Calu3 (cell line): ENCODE data around the gene MGAT4C. TPM values are rescaled to one million over a fixed set of nuclear protein-coding genes. Genes with fewer than 3 reads are reported as not detected.
"Not testable (repeated sequence)": the region's sequence is repeated elsewhere in the genome, so short reads cannot be mapped to it uniquely, and the experiment has no call there.

Experiments
- Bru-seq: library from RNA; stranded (reverse); fragments of 400-500 nt; gene quantifications from one replicate; lab custom pipeline; 2021; lab: Mats Ljungman, UMichigan
- BruChase-seq, 2 experiments: library from RNA; stranded (reverse); fragments of 400-500 nt; gene quantifications; one replicate each; lab custom pipeline; 2021; lab: Mats Ljungman, UMichigan
- BruUV-seq: library from RNA; stranded (reverse); fragments of 400-500 nt; replicated peaks from 2 replicates; lab custom pipeline; 2021; lab: Mats Ljungman, UMichigan
- CTCF ChIA-PET: fragments of 300-600 bp; sonication (Branson Sonifier 250); formaldehyde crosslinking; loops from one replicate; lab custom pipeline; 2022; ENCODE audit warnings: antibody characterized with exemption; lab: Charles Lee
- DNase-seq: peaks from one replicate; pipeline ENCODE4 v3.0.0; 2022
- H3K27ac Mint-ChIP-seq: one replicate; pipeline ENCODE4 v1.8.0; 2022; ENCODE audit warnings: mixed read lengths; ENCODE audit not compliant: unreplicated experiment
- H3K27me3 Mint-ChIP-seq: one replicate; pipeline ENCODE4 v1.8.0; 2022; ENCODE audit warnings: mixed read lengths; ENCODE audit not compliant: unreplicated experiment
- H3K36me3 Mint-ChIP-seq: one replicate; pipeline ENCODE4 v1.8.0; 2022; ENCODE audit warnings: mild to moderate bottlenecking, moderate library complexity, mixed read lengths; ENCODE audit not compliant: insufficient read depth, unreplicated experiment
- H3K4me1 Mint-ChIP-seq: one replicate; pipeline ENCODE4 v1.8.0; 2022; ENCODE audit warnings: mild to moderate bottlenecking, low read depth, mixed read lengths; ENCODE audit not compliant: unreplicated experiment
- H3K4me3 Mint-ChIP-seq: one replicate; pipeline ENCODE4 v1.8.0; 2022; ENCODE audit warnings: mild to moderate bottlenecking, low read depth, moderate library complexity, mixed read lengths; ENCODE audit not compliant: unreplicated experiment
- H3K9me3 Mint-ChIP-seq: one replicate; pipeline ENCODE4 v1.8.0; 2022; ENCODE audit warnings: low read depth, mixed read lengths; ENCODE audit not compliant: unreplicated experiment
- CTCF ChIP-seq: fragments of 200-600 bp; IDR thresholded peaks from one replicate; pipeline ENCODE4 v1.8.0; 2022; ENCODE audit warnings: antibody characterized with exemption; ENCODE audit not compliant: unreplicated experiment
- intact Hi-C: fragments of 100-400 bp; cut with micrococcal nuclease; formaldehyde crosslinking; loops from one replicate; pipeline ENCODE4 v1.10.0; 2022; ENCODE audit not compliant: unreplicated experiment
- long read RNA-seq: library from polyadenylated mRNA; stranded (forward); transcript quantifications from one replicate; pipeline ENCODE4 v2.0.0, GENCODE V29; 2022
- total RNA-seq: library from RNA; stranded (reverse); gene quantifications from 2 replicates; pipeline ENCODE4 v1.2.3, GENCODE V29; 2022

MGAT4C gene
- total RNA-seq (not detected in 2 replicates), Bru-seq, nascent RNA (percentile 1 among the genes with signal in this experiment), BruChase-seq, experiment 1, labeled RNA remaining after a 6-hour chase (percentile 9 among the genes with signal in this experiment), BruChase-seq, experiment 2, labeled RNA remaining after a 2-hour chase (percentile 9 among the genes with signal in this experiment)
- long read RNA-seq: 0 reads

GRCh38 chr12:86256163-86256562 lies at the start of gene MGAT4C:
TSS of gene MGAT4C (minus strand) at chr12:86256391.
- Mint-ChIP-seq H3K27ac (no peak within 1 kb of the TSS), H3K36me3 (no peaks in the 10 kb centered on the region), H3K27me3 (no peaks in the 10 kb centered on the region), H3K9me3 (no peaks in the 10 kb centered on the region), H3K4me3 (no peak within 1 kb of the TSS), H3K4me1 (no peaks in the 10 kb centered on the region)
- DNase-seq: no peak
- no peak for TF ChIP-seq CTCF
- BruUV-seq: no TSS peak
- CTCF ChIA-PET: no interaction called here
- intact Hi-C loops: loop anchor here (5.0 kb wide), 2 partner anchors 1696 to 1741 kb away; no protein-coding TSS in a partner anchor

GRCh38 chr12:86296396-86296795 lies 40.2 kb upstream of the MGAT4C start:
- CTCF ChIA-PET, H3K4me1 Mint-ChIP-seq, BruUV-seq, intact Hi-C loops, H3K9me3 Mint-ChIP-seq, DNase-seq, H3K4me3 Mint-ChIP-seq, H3K27ac Mint-ChIP-seq, H3K36me3 Mint-ChIP-seq, H3K27me3 Mint-ChIP-seq: not testable (repeated sequence)

- DNase-seq: no peak
- Mint-ChIP-seq H3K9me3 (peaks cover 3% of the 10 kb centered on the region), H3K36me3 (no peaks in the 10 kb centered on the region), H3K27me3 (no peaks in the 10 kb centered on the region), H3K4me3 (no peak overlapping the region), H3K4me1 (no peaks in the 10 kb centered on the region), H3K27ac (no peak overlapping the region)
- CTCF ChIA-PET: no interaction called here
- intact Hi-C loops: no loop called here
- no TSS peak for BruUV-seq
- TF ChIP-seq CTCF: no peak
Measured at GRCh38 chr12:86293682-86294240, 37.6 kb upstream of the MGAT4C start.

GRCh38 chr12:86292480-86292879 lies 36.3 kb upstream of the MGAT4C start:
- CTCF ChIA-PET: no interaction called here
- no peaks in the 10 kb centered on the region for H3K27me3 Mint-ChIP-seq
- BruUV-seq: no TSS peak
- H3K27ac Mint-ChIP-seq: no peak overlapping the region
- no peak for DNase-seq
- H3K4me1 Mint-ChIP-seq: no peaks in the 10 kb centered on the region
- peaks cover 3% of the 10 kb centered on the region for H3K9me3 Mint-ChIP-seq
- H3K4me3 Mint-ChIP-seq: no peak overlapping the region
- H3K36me3 Mint-ChIP-seq: no peaks in the 10 kb centered on the region
- intact Hi-C loops: no loop called here
- no peak for TF ChIP-seq CTCF

- Mint-ChIP-seq H3K27me3 (no peaks in the 10 kb centered on the region), H3K27ac (no peak overlapping the region), H3K4me3 (no peak overlapping the region), H3K9me3 (peaks cover 3% of the 10 kb centered on the region), H3K4me1 (no peaks in the 10 kb centered on the region), H3K36me3 (no peaks in the 10 kb centered on the region)
- no peak for TF ChIP-seq CTCF
- intact Hi-C loops: no loop called here
- CTCF ChIA-PET: interaction anchor here (2.0 kb wide), 1 partner anchor 10 kb away, joined by 5 read pairs; no protein-coding TSS in a partner anchor
- DNase-seq: no peak
- no TSS peak for BruUV-seq
Measured at GRCh38 chr12:86290615-86291014, 34.4 kb upstream of the MGAT4C start.
